HUES48 (cell line): ENCODE measurements around the gene SLC35D1.

Experiments
- H3K27ac ChIP-seq: one replicate; pipeline ENCODE4 v1.7.0; 2013; ENCODE audit warnings: low read depth, low read length, inconsistent platforms
- H3K27me3 ChIP-seq: 2 replicates; pipeline ENCODE4 v1.6.1; 2013; ENCODE audit warnings: mild to moderate bottlenecking, low read length; ENCODE audit not compliant: control insufficient read depth, insufficient read depth
- H3K36me3 ChIP-seq: 2 replicates; pipeline ENCODE4 v1.6.1; 2013; ENCODE audit warnings: low read length; ENCODE audit not compliant: control insufficient read depth, insufficient read depth
- H3K4me1 ChIP-seq: 2 replicates; pipeline ENCODE4 v1.6.1; 2013; ENCODE audit warnings: mild to moderate bottlenecking, low read length; ENCODE audit not compliant: control insufficient read depth, insufficient read depth
- H3K4me3 ChIP-seq: 2 replicates; pipeline ENCODE4 v1.5.1; 2013; ENCODE audit warnings: mild to moderate bottlenecking, low read depth, low read length
- H3K9ac ChIP-seq: 2 replicates; pipeline ENCODE4 v1.6.1; 2013; ENCODE audit warnings: mild to moderate bottlenecking, low read depth, low read length, moderate library complexity
- H3K9me3 ChIP-seq: 2 replicates; pipeline ENCODE4 v1.6.1; 2013; ENCODE audit warnings: low read length; ENCODE audit not compliant: control insufficient read depth, insufficient read depth

SLC35D1 gene

GRCh38 chr1:67044631-67045270 is 9.2 kb downstream of the SLC35D1 start:
- Histone ChIP-seq H3K9ac (no peak overlapping the region), H3K4me3 (no peak overlapping the region), H3K9me3 (no peaks in the 10 kb centered on the region), H3K36me3 (peaks cover 24% of the 10 kb centered on the region), H3K27me3 (no peaks in the 10 kb centered on the region), H3K4me1 (peaks cover 16% of the 10 kb centered on the region; the same call in 1 of the 2 replicates), H3K27ac (no peak overlapping the region)

GRCh38 chr1:67043366-67043765 is 10.6 kb downstream of the SLC35D1 start:
- H3K36me3 ChIP-seq: peaks cover 23% of the 10 kb centered on the region
- H3K27me3 ChIP-seq: no peaks in the 10 kb centered on the region

GRCh38 chr1:67041841-67042503 is 12.0 kb downstream of the SLC35D1 start:
- no peak overlapping the region for H3K27ac ChIP-seq
- no peaks in the 10 kb centered on the region for H3K27me3 ChIP-seq
- peaks cover 16% of the 10 kb centered on the region for H3K36me3 ChIP-seq
- H3K4me3 ChIP-seq: no peak overlapping the region
- H3K9me3 ChIP-seq: no peaks in the 10 kb centered on the region
- H3K4me1 ChIP-seq: peaks cover 20% of the 10 kb centered on the region; the same call in 1 of the 2 replicates
- no peak overlapping the region for H3K9ac ChIP-seq

More at GRCh38 chr1:67043366-67043765, 10.6 kb downstream of the SLC35D1 start:
- H3K4me1 ChIP-seq: peaks cover 20% of the 10 kb centered on the region; the same call in 1 of the 2 replicates
- no peak overlapping the region for H3K9ac ChIP-seq
- H3K4me3 ChIP-seq: no peak overlapping the region
- H3K27ac ChIP-seq: no peak overlapping the region
- H3K9me3 ChIP-seq: no peaks in the 10 kb centered on the region

- no peak overlapping the region for H3K4me3 ChIP-seq
- H3K27me3 ChIP-seq: no peaks in the 10 kb centered on the region
- peaks cover 15% of the 10 kb centered on the region for H3K36me3 ChIP-seq
- peaks cover 20% of the 10 kb centered on the region; the same call in 1 of the 2 replicates for H3K4me1 ChIP-seq
- H3K9me3 ChIP-seq: no peaks in the 10 kb centered on the region
- peak overlapping the region; percentile 5 for H3K27ac ChIP-seq
- no peak overlapping the region for H3K9ac ChIP-seq
These were observed 13.5 kb downstream of the SLC35D1 start for GRCh38 chr1:67040405-67040804.

GRCh38 chr1:67031859-67032247 is 22.1 kb downstream of the SLC35D1 start:
- no peaks in the 10 kb centered on the region for H3K9me3 ChIP-seq
- H3K36me3 ChIP-seq: no peaks in the 10 kb centered on the region
- H3K9ac ChIP-seq: no peak overlapping the region
- H3K27ac ChIP-seq: no peak overlapping the region
- H3K4me1 ChIP-seq: no peaks in the 10 kb centered on the region
- no peaks in the 10 kb centered on the region for H3K27me3 ChIP-seq
- H3K4me3 ChIP-seq: no peak overlapping the region

- Histone ChIP-seq H3K27ac (no peak overlapping the region), H3K4me1 (no peaks in the 10 kb centered on the region), H3K4me3 (no peak overlapping the region), H3K36me3 (no peaks in the 10 kb centered on the region), H3K27me3 (no peaks in the 10 kb centered on the region), H3K9ac (no peak overlapping the region), H3K9me3 (no peaks in the 10 kb centered on the region)
These were observed 22.7 kb downstream of the SLC35D1 start for GRCh38 chr1:67031121-67031858.

GRCh38 chr1:67029472-67029871 is 24.5 kb downstream of the SLC35D1 start:
- Histone ChIP-seq H3K27ac (no peak overlapping the region), H3K4me1 (no peaks in the 10 kb centered on the region), H3K27me3 (no peaks in the 10 kb centered on the region)

GRCh38 chr1:67020765-67021164 is 33.2 kb downstream of the SLC35D1 start:
- Histone ChIP-seq H3K36me3 (no peaks in the 10 kb centered on the region), H3K4me3 (no peak overlapping the region), H3K27me3 (peaks cover 8% of the 10 kb centered on the region; the same call in 1 of the 2 replicates), H3K9me3 (no peaks in the 10 kb centered on the region), H3K9ac (no peak overlapping the region), H3K27ac (no peak overlapping the region), H3K4me1 (peaks cover 28% of the 10 kb centered on the region)

More at GRCh38 chr1:67029472-67029871, 24.5 kb downstream of the SLC35D1 start:
- H3K36me3 ChIP-seq: no peaks in the 10 kb centered on the region
- no peak overlapping the region for H3K9ac ChIP-seq
- H3K4me3 ChIP-seq: no peak overlapping the region
- no peaks in the 10 kb centered on the region for H3K9me3 ChIP-seq

- peak overlapping the region; percentile 86 for H3K27ac ChIP-seq
- no peaks in the 10 kb centered on the region for H3K36me3 ChIP-seq
- H3K27me3 ChIP-seq: peaks cover 8% of the 10 kb centered on the region; the same call in 1 of the 2 replicates
- H3K9ac ChIP-seq: no peak overlapping the region; the same call in 1 of the 2 replicates
- no peak overlapping the region for H3K4me3 ChIP-seq
- no peaks in the 10 kb centered on the region for H3K9me3 ChIP-seq
- peaks cover 28% of the 10 kb centered on the region for H3K4me1 ChIP-seq
These were observed 33.6 kb downstream of the SLC35D1 start for GRCh38 chr1:67020304-67020703.

- Histone ChIP-seq H3K36me3 (no peaks in the 10 kb centered on the region), H3K9me3 (no peaks in the 10 kb centered on the region), H3K4me1 (peaks cover 28% of the 10 kb centered on the region), H3K4me3 (no peak overlapping the region), H3K27me3 (peaks cover 8% of the 10 kb centered on the region; the same call in 1 of the 2 replicates), H3K27ac (peak overlapping the region; percentile 86), H3K9ac (peak overlapping the region; percentile 7; the same call in 1 of the 2 replicates)
These were observed 34.3 kb downstream of the SLC35D1 start for GRCh38 chr1:67019600-67020136.
